A549 (cell line): ENCODE measurements around the gene RERGL. TPM values are rescaled to one million over a fixed set of nuclear protein-coding genes. Genes with fewer than 3 reads are reported as not detected.

Source experiments
- ATAC-seq, 2 experiments: fragments of 200-7000 bp in 1 of 2; fragments of >200 bp in 1 of 2; cut with Nextera tagmentation in 1 of 2; cut with Tn5 transposase in 1 of 2; 3 replicates each; pipeline versions ENCODE4 v1.8.0 to v1.9.1; 2018 to 2020; ENCODE audit warnings: mild to moderate bottlenecking in 1 of 2, moderate library complexity in 1 of 2
- CTCF ChIA-PET: fragments of 300-600 bp; sonication (Branson Sonifier 250); formaldehyde crosslinking; extraction: SDS; loops from one replicate; lab custom pipeline; 2021; ENCODE audit warnings: antibody characterized with exemption, inconsistent platforms; lab: Yijun Ruan, JAX
- POLR2A ChIA-PET: fragments of 350-600 bp; formaldehyde crosslinking; extraction: SDS; loops from one replicate; lab custom pipeline; 2021; ENCODE audit warnings: antibody characterized with exemption, inconsistent platforms; lab: Yijun Ruan, JAX
- DNase-seq, 2 experiments: peaks; one replicate each; pipeline versions ENCODE4 v3.0.0 to v3.0.0-alpha.2; 2011 to 2016; ENCODE audit warnings: low read depth in 1 of 2, low spot score in 1 of 2
- FAIRE-seq: peaks from 2 replicates; lab custom pipeline; 2011; peaks lifted over from hg19 to GRCh38; lab: Jason Lieb, UNC
- H3K27ac ChIP-seq, 2 experiments: fragments of >200 bp; sonication (Bioruptor Twin); formaldehyde crosslinking; 3 replicates each; pipeline ENCODE4 v1.5.1; 2016 to 2017
- H3K4me1 ChIP-seq: fragments of >200 bp; sonication (Bioruptor Twin); formaldehyde crosslinking; 3 replicates; pipeline ENCODE4 v1.6.1; 2016
- H3K4me2 ChIP-seq: fragments of >200 bp; sonication (Bioruptor Twin); formaldehyde crosslinking; 3 replicates; pipeline ENCODE4 v1.6.1; 2016
- H3K4me3 ChIP-seq: fragments of >200 bp; sonication (Bioruptor Twin); formaldehyde crosslinking; 3 replicates; pipeline ENCODE4 v1.5.1; 2016
- H3K9me3 ChIP-seq: fragments of >200 bp; sonication (Bioruptor Twin); formaldehyde crosslinking; 3 replicates; pipeline ENCODE4 v1.6.1; 2016
- BCL3 ChIP-seq: fragments of >200 bp; sonication (Bioruptor Twin); formaldehyde crosslinking; IDR thresholded peaks from 3 replicates; pipeline ENCODE4 v1.6.1; 2016
- BHLHE40 ChIP-seq: IDR thresholded peaks from 2 replicates; pipeline ENCODE4 v1.6.1; 2012; ENCODE audit warnings: low read depth, low read length, inconsistent platforms
- CBX2 ChIP-seq: fragments of 200-600 bp; sonication (generic); IDR thresholded peaks from 2 replicates; pipeline ENCODE4 v1.6.1; 2016; ENCODE audit warnings: low read depth, mild to moderate bottlenecking, borderline replicate concordance
- CHD4 ChIP-seq: fragments of 200-600 bp; sonication (generic); IDR thresholded peaks from 2 replicates; pipeline ENCODE4 v1.6.1; 2016; ENCODE audit warnings: antibody characterized with exemption, mild to moderate bottlenecking, borderline replicate concordance
- CTCF ChIP-seq: fragments of >200 bp; sonication (Bioruptor Twin); formaldehyde crosslinking; IDR thresholded peaks from 3 replicates; pipeline ENCODE4 v1.5.1; 2016
- ELK1 ChIP-seq: fragments of 150-350 bp; IDR thresholded peaks from 2 replicates; pipeline ENCODE4 v1.6.1; 2014; ENCODE audit warnings: low read depth, mild to moderate bottlenecking, low read length
- EP300 ChIP-seq, 2 experiments: fragments of >200 bp; sonication (Bioruptor Twin); formaldehyde crosslinking; IDR thresholded peaks; 2 replicates in 1 of 2; 3 replicates in 1 of 2; pipeline ENCODE4 v1.6.1; 2016 to 2017
- ESRRA ChIP-seq: fragments of 150-350 bp; IDR thresholded peaks from 2 replicates; pipeline ENCODE4 v1.6.1; 2014; ENCODE audit warnings: mild to moderate bottlenecking, low read length, borderline replicate concordance
- FOSL2 ChIP-seq, 2 experiments: fragments of 450-650 bp in 1 of 2; fragments of >200 bp in 1 of 2; sonication (Bioruptor Twin) in 1 of 2; formaldehyde crosslinking; IDR thresholded peaks; 2 replicates each; pipeline versions ENCODE4 v1.5.0 to v1.6.1; 2016 to 2020; ENCODE audit warnings: mild to moderate bottlenecking in 1 of 2, moderate library complexity in 1 of 2
- HEYL ChIP-seq: fragments of 250-450 bp; sonication (Bioruptor Pico); IDR thresholded peaks from 2 replicates; pipeline ENCODE4 v1.8.0; 2021; ENCODE audit warnings: mild to moderate bottlenecking, moderate library complexity
- JUNB ChIP-seq: fragments of >200 bp; sonication (Bioruptor Twin); formaldehyde crosslinking; IDR thresholded peaks from 2 replicates; pipeline ENCODE4 v1.6.1; 2016
- MYC ChIP-seq: IDR thresholded peaks from 2 replicates; pipeline ENCODE4 v1.6.1; 2012; ENCODE audit warnings: mild to moderate bottlenecking, inconsistent platforms, low read length, improper control_type of control experiment, borderline replicate concordance
- NFE2L2 ChIP-seq: fragments of 150-350 bp; conservative IDR thresholded peaks from 2 replicates; pipeline ENCODE4 v1.6.1; 2014; ENCODE audit warnings: low read length
- PBX3 ChIP-seq: IDR thresholded peaks from 2 replicates; pipeline ENCODE4 v1.6.1; 2012
- PHF8 ChIP-seq: fragments of 200-600 bp; sonication (generic); IDR thresholded peaks from 2 replicates; pipeline ENCODE4 v1.6.1; 2016; ENCODE audit warnings: low read depth, mild to moderate bottlenecking, antibody characterized with exemption, moderate library complexity, borderline replicate concordance
- POLR2A ChIP-seq: IDR thresholded peaks from 2 replicates; pipeline ENCODE4 v1.6.1; 2012; ENCODE audit warnings: mild to moderate bottlenecking, low read length
- REST ChIP-seq: fragments of 200-600 bp; sonication (generic); IDR thresholded peaks from 2 replicates; pipeline ENCODE4 v1.6.1; 2016; ENCODE audit warnings: antibody characterized with exemption, mild to moderate bottlenecking, moderate library complexity
- RNF2 ChIP-seq: fragments of 200-600 bp; sonication (generic); IDR thresholded peaks from 2 replicates; pipeline ENCODE4 v1.6.1; 2016; ENCODE audit warnings: low read depth, mild to moderate bottlenecking, antibody characterized with exemption, moderate library complexity, borderline replicate concordance
- SMC3 ChIP-seq: fragments of >200 bp; sonication (Bioruptor Twin); formaldehyde crosslinking; IDR thresholded peaks from 3 replicates; pipeline ENCODE4 v1.6.1; 2018; ENCODE audit warnings: inconsistent platforms
- SREBF2 ChIP-seq: fragments of 450-650 bp; IDR thresholded peaks from 2 replicates; pipeline ENCODE4 v1.6.1; 2014; ENCODE audit warnings: mild to moderate bottlenecking, moderate library complexity
- ZNF302 ChIP-seq: fragments of 250-450 bp; sonication (Bioruptor Pico); IDR thresholded peaks from 2 replicates; pipeline ENCODE4 v1.9.0; 2021; ENCODE audit warnings: inconsistent platforms, mild to moderate bottlenecking, moderate library complexity
- WGBS: methylation state at CpG from one replicate; pipeline ENCODE4 v1.1.6; 2017; ENCODE audit errors: missing lambda C conversion rate; 5-methylcytosine and 5-hydroxymethylcytosine counted together
- polyA plus RNA-seq, 4 experiments: library from polyadenylated mRNA; depleted of rRNA in 3 of 4; stranded (reverse); fragments of >200 nt; fragmentation: RNase III in 1 of 4; extraction: RNeasy Plus Mini Kit Qiagen cat#74134 plus additional on column Dnase treatment in 1 of 4; gene quantifications; 2 replicates in 3 of 4; 3 replicates in 1 of 4; pipeline ENCODE4 v1.2.3, GENCODE V29; 2011 to 2017

The RERGL gene
- polyA plus RNA-seq, 2 of the 4 experiments (the other 2 are of a cell fraction): not detected

GRCh38 chr12:18108611-18109010 is 18.6 kb upstream of the RERGL start (continued):
- TF ChIP-seq PBX3: no peak
- no peak for TF ChIP-seq CTCF

GRCh38 chr12:18103624-18104023 is 13.6 kb upstream of the RERGL start:
- ATAC-seq (no peak), DNase-seq (no peak), FAIRE-seq (no peak)
- 59% methylated on average over 2 of the region's 2 CpGs for WGBS
- peaks cover 8% of the 10 kb centered on the region; the same call in 1 of the 3 replicates for H3K9me3 ChIP-seq
- TF ChIP-seq REST: no peak
- no peak for TF ChIP-seq EP300 (IDR thresholded peaks at IDR 0.05)
- no peak for TF ChIP-seq ELK1
- no peak for TF ChIP-seq PHF8
- no peak for TF ChIP-seq ZNF302
- TF ChIP-seq RNF2: no peak
- TF ChIP-seq SREBF2: no peak
- no peak for TF ChIP-seq BCL3
- TF ChIP-seq SMC3: no peak
- no peak for TF ChIP-seq JUNB
- no peak for TF ChIP-seq MYC
- no peak for TF ChIP-seq FOSL2 (IDR thresholded peaks at IDR 0.05)
- no peak for TF ChIP-seq FOSL2 (CRISPR knock-in tag; IDR thresholded peaks at IDR 0.05)
- TF ChIP-seq ESRRA: no peak
- TF ChIP-seq HEYL (CRISPR knock-in tag): no peak
- TF ChIP-seq CTCF: no peak
- no peak for TF ChIP-seq POLR2A
- no peak for TF ChIP-seq BHLHE40
- no peak for TF ChIP-seq CBX2
- TF ChIP-seq CHD4: no peak
- no peak for TF ChIP-seq NFE2L2
- H3K27ac ChIP-seq: no peak overlapping the region
- ChIA-PET CTCF (interaction anchor here (0.6 kb wide), 1 partner anchor 366 kb away, joined by 3 read pairs; no protein-coding TSS in a partner anchor), POLR2A (no interaction called here)
- no peak overlapping the region for H3K4me2 ChIP-seq
- H3K4me3 ChIP-seq: no peak overlapping the region
- H3K4me1 ChIP-seq: no peaks in the 10 kb centered on the region
